DND-41 (cell line): ENCODE data around the gene CEMIP.

Experiments used
- ATAC-seq: fragments of 200-7000 bp; cut with Tn5 transposase; 3 replicates; pipeline ENCODE4 v1.9.1; 2021; ENCODE audit warnings: low read depth; ENCODE audit not compliant: insufficient read depth
- DNase-seq: peaks from one replicate; pipeline ENCODE4 v3.0.0-alpha.2; 2020
- H2AFZ ChIP-seq: 2 replicates; pipeline ENCODE4 v1.6.0; 2012; ENCODE audit warnings: low read depth, low read length
- H3K27ac ChIP-seq: 2 replicates; pipeline ENCODE4 v1.5.1; 2012; ENCODE audit warnings: low read length, inconsistent platforms
- H3K27me3 ChIP-seq: fragments of 200-600 bp; sonication (generic); 2 replicates; pipeline ENCODE4 v1.6.0; 2012; ENCODE audit warnings: low read length, mild to moderate bottlenecking, inconsistent platforms; ENCODE audit not compliant: insufficient read depth, poor library complexity
- H3K36me3 ChIP-seq: 2 replicates; pipeline ENCODE4 v1.5.1; 2012; ENCODE audit warnings: low read length, inconsistent platforms; ENCODE audit not compliant: insufficient read depth
- H3K4me1 ChIP-seq: 2 replicates; pipeline ENCODE4 v1.5.1; 2012; ENCODE audit warnings: mild to moderate bottlenecking, low read length; ENCODE audit not compliant: insufficient read depth
- H3K4me2 ChIP-seq: 2 replicates; pipeline ENCODE4 v1.6.0; 2012; ENCODE audit warnings: mild to moderate bottlenecking, moderate library complexity, low read length, inconsistent platforms; ENCODE audit not compliant: insufficient read depth
- H3K4me3 ChIP-seq, 2 experiments: fragments of 200-600 bp in 1 of 2; shearing (Covaris generic) in 1 of 2; 2 replicates each; pipeline ENCODE4 v1.5.1; 2012 to 2016; ENCODE audit warnings: inconsistent platforms in 2 of 2, low read length in 2 of 2, mild to moderate bottlenecking in 2 of 2, low read depth in 1 of 2, moderate library complexity in 1 of 2
- H3K79me2 ChIP-seq: 2 replicates; pipeline ENCODE4 v1.6.0; 2012; ENCODE audit warnings: low read length, inconsistent platforms; ENCODE audit not compliant: insufficient read depth
- H3K9ac ChIP-seq: 2 replicates; pipeline ENCODE4 v1.6.0; 2012; ENCODE audit warnings: low read depth, mild to moderate bottlenecking, inconsistent platforms, low read length, moderate library complexity
- H3K9me3 ChIP-seq: 2 replicates; pipeline ENCODE4 v1.5.1; 2012; ENCODE audit warnings: low read length, moderate library complexity, mild to moderate bottlenecking, inconsistent platforms; ENCODE audit not compliant: insufficient read depth, severe bottlenecking
- H4K20me1 ChIP-seq: 2 replicates; pipeline ENCODE4 v1.6.0; 2012; ENCODE audit warnings: low read length; ENCODE audit not compliant: insufficient read depth
- EZH2 ChIP-seq: IDR thresholded peaks from 3 replicates; pipeline ENCODE4 v1.6.1; 2012; ENCODE audit warnings: borderline replicate concordance, low read depth, mild to moderate bottlenecking, moderate library complexity, low read length, inconsistent platforms; ENCODE audit not compliant: severe bottlenecking
- TF ChIP-seq, protein P1 (sequence below): IDR thresholded peaks from 2 replicates; pipeline ENCODE4 v1.5.1; 2012; ENCODE audit warnings: borderline replicate concordance, low read length, moderate library complexity, mild to moderate bottlenecking; ENCODE audit not compliant: poor library complexity, severe bottlenecking; ENCODE audit errors: extremely low read depth

CEMIP gene

DNA sequence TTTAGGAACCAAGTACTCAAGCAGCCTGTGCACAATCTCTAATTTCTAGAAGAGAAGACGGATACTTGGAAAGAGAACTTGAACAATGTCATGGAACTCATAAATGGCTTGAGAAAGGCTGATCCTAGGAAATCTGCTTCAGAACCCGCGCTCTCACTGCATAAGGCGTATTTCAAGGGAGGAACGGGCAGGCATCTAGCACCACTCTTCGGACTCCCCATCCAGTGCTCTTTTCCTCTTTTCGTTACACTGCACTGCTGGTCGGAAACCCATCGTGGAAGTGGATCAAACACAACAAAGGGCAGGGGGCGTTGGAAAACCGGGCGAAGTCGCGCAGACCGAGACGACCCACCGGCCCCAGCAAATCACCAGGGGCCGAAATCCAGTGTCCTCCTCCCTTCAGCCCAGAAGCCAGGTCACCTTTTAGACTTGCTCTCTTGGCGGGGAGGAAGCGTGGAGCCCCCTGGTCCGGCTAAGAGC is 221.0 kb downstream of the CEMIP start:
- Histone ChIP-seq H3K4me3 (peak overlapping the region; percentile 34 to 72; a peak in 3 of 4 replicates), H3K27ac (peak overlapping the region; percentile 81), H3K4me1 (peaks cover 39% of the 10 kb centered on the region), H3K9ac (peak overlapping the region; percentile 83), H3K36me3 (peaks cover 18% of the 10 kb centered on the region), H3K4me2 (peak overlapping the region; percentile 81), H2AFZ (peak overlapping the region; percentile 71), H3K79me2 (peaks cover 41% of the 10 kb centered on the region), H4K20me1 (peaks cover 22% of the 10 kb centered on the region), H3K9me3 (no peaks in the 10 kb centered on the region), H3K27me3 (no peaks in the 10 kb centered on the region)
- DNase-seq (no peak), ATAC-seq (peak; percentile 5; the same call in 1 of the 3 replicates)
- TF ChIP-seq, protein P1, sequence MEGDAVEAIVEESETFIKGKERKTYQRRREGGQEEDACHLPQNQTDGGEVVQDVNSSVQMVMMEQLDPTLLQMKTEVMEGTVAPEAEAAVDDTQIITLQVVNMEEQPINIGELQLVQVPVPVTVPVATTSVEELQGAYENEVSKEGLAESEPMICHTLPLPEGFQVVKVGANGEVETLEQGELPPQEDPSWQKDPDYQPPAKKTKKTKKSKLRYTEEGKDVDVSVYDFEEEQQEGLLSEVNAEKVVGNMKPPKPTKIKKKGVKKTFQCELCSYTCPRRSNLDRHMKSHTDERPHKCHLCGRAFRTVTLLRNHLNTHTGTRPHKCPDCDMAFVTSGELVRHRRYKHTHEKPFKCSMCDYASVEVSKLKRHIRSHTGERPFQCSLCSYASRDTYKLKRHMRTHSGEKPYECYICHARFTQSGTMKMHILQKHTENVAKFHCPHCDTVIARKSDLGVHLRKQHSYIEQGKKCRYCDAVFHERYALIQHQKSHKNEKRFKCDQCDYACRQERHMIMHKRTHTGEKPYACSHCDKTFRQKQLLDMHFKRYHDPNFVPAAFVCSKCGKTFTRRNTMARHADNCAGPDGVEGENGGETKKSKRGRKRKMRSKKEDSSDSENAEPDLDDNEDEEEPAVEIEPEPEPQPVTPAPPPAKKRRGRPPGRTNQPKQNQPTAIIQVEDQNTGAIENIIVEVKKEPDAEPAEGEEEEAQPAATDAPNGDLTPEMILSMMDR: no peak
- no peak for TF ChIP-seq EZH2

DNA sequence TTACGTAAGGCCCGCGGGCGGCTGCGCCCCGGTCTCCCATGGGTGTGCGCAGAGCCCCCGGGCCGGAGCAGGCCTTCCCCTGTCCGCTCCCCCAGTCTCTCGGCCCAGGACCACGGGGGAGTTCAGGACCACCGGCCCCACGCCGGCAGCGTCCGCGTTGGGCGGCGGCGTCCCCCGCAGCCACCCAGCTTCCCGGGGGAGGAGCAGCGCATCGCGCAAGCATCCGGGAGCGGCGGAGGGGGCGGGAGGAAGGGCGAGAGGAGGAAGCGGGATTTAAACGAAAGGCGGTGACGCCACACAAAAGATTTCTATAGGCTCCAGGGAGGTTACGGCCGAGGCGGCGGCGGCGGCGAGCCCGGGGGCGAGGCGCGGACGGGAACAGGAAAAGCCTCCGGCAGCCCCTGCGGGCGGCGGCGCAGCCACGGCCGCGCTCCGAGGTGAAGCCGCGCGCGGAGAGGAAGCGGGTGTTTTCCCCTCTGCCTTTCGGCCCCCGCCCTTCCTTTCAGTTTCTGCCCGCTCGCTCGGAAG is 221.5 kb downstream of the CEMIP start, which contains the start of gene TLNRD1:
TSS of gene TLNRD1 (plus strand) at position 300 of the 528 bp plus-strand sequence. CDS start 1,349 bp downstream, outside the sequence.
- Histone ChIP-seq H3K4me2 (peak within 1 kb of the TSS; percentile 81), H3K27me3 (no peaks in the 10 kb centered on the region), H3K4me1 (peaks cover 39% of the 10 kb centered on the region), H3K79me2 (peaks cover 44% of the 10 kb centered on the region), H3K9me3 (no peaks in the 10 kb centered on the region), H3K9ac (peak within 1 kb of the TSS; percentile 83), H3K4me3 (peak within 1 kb of the TSS; percentile 34 to 72; a peak in 3 of 4 replicates), H3K36me3 (peaks cover 18% of the 10 kb centered on the region), H3K27ac (peak within 1 kb of the TSS; percentile 81), H2AFZ (peak within 1 kb of the TSS; percentile 71), H4K20me1 (peaks cover 22% of the 10 kb centered on the region)
- ATAC-seq (peak; percentile 82), DNase-seq (peak; percentile 90)
- TF ChIP-seq, protein P1: no peak
- TF ChIP-seq EZH2: no peak
